ENCODE measurements around the gene SHISA7.

The SHISA7 gene

GRCh38 chr19:55453511-55454260 lies 10.6 kb upstream of the SHISA7 start:
- no peaks in the 10 kb centered on the region for H3K9me3 ChIP-seq (ENCODE audit: insufficient read depth, low read depth, low read length)
- TF ChIP-seq CTCF (conservative IDR thresholded peaks at IDR 0.05; ENCODE audit: low read length), result no peak
- no peak overlapping the region for H3K4me2 ChIP-seq (ENCODE audit: low read depth, low read length, poor library complexity, severe bottlenecking)
- no peaks in the 10 kb centered on the region for H3F3A ChIP-seq (ENCODE audit: low read depth)
- no peaks in the 10 kb centered on the region for H3K36me3 ChIP-seq (ENCODE audit: insufficient read depth, low read length)
- no peak overlapping the region for H3K9ac ChIP-seq (ENCODE audit: low read depth, low read length, poor library complexity, severe bottlenecking)
- no peaks in the 10 kb centered on the region; the same call in 1 of the 2 replicates for H3K79me2 ChIP-seq (ENCODE audit: insufficient read depth, low read length)
- H3K4me3 ChIP-seq (ENCODE audit: low read length, poor library complexity, severe bottlenecking), result no peak overlapping the region
- no peaks in the 10 kb centered on the region for H4K20me1 ChIP-seq (ENCODE audit: insufficient read depth, low read length, poor library complexity, severe bottlenecking)
- H3K9me2 ChIP-seq (replicated peaks; ENCODE audit: low read depth, low read length), result no peaks in the 10 kb centered on the region
- H3K27me3 ChIP-seq (ENCODE audit: insufficient read depth, low read length, poor library complexity, severe bottlenecking), result no peaks in the 10 kb centered on the region
- H2AFZ ChIP-seq (ENCODE audit: low read length), result no peak overlapping the region
- peaks cover 5% of the 10 kb centered on the region for H3K4me1 ChIP-seq (ENCODE audit: insufficient read depth, low read length, poor library complexity, severe bottlenecking)

- no peaks in the 10 kb centered on the region for H3K27me3 ChIP-seq (ENCODE audit: insufficient read depth, low read length, poor library complexity, severe bottlenecking)
- H3K9ac ChIP-seq (ENCODE audit: low read depth, low read length, poor library complexity, severe bottlenecking), result no peak overlapping the region
- no peak overlapping the region for H3K4me2 ChIP-seq (ENCODE audit: low read depth, low read length, poor library complexity, severe bottlenecking)
- H3K79me2 ChIP-seq (ENCODE audit: insufficient read depth, low read length), result no peaks in the 10 kb centered on the region; the same call in 1 of the 2 replicates
- TF ChIP-seq EZH2phosphoT487 (IDR thresholded peaks at IDR 0.05; ENCODE audit: borderline replicate concordance) (no peak), CTCF (conservative IDR thresholded peaks at IDR 0.05; ENCODE audit: low read length) (no peak)
- H3K4me3 ChIP-seq (ENCODE audit: low read length, poor library complexity, severe bottlenecking), result no peak overlapping the region
- H3F3A ChIP-seq (ENCODE audit: low read depth), result no peaks in the 10 kb centered on the region
- no peaks in the 10 kb centered on the region for H4K20me1 ChIP-seq (ENCODE audit: insufficient read depth, low read length, poor library complexity, severe bottlenecking)
- no peak overlapping the region for H2AFZ ChIP-seq (ENCODE audit: low read length)
- no peaks in the 10 kb centered on the region for H3K36me3 ChIP-seq (ENCODE audit: insufficient read depth, low read length)
- H3K9me3 ChIP-seq (ENCODE audit: insufficient read depth, low read depth, low read length), result no peaks in the 10 kb centered on the region
- no peaks in the 10 kb centered on the region for H3K9me2 ChIP-seq (replicated peaks; ENCODE audit: low read depth, low read length)
- no peaks in the 10 kb centered on the region for H3K4me1 ChIP-seq (ENCODE audit: insufficient read depth, low read length, poor library complexity, severe bottlenecking)
Measured at GRCh38 chr19:55452749-55453346, 9.7 kb upstream of the SHISA7 start.

- H3K9me3 ChIP-seq (ENCODE audit: insufficient read depth, low read depth, low read length), result no peaks in the 10 kb centered on the region
- no peaks in the 10 kb centered on the region; the same call in 1 of the 2 replicates for H3K79me2 ChIP-seq (ENCODE audit: insufficient read depth, low read length)
- no peak overlapping the region for H2AFZ ChIP-seq (ENCODE audit: low read length)
- no peaks in the 10 kb centered on the region for H3K4me1 ChIP-seq (ENCODE audit: insufficient read depth, low read length, poor library complexity, severe bottlenecking)
- no peaks in the 10 kb centered on the region for H3K36me3 ChIP-seq (ENCODE audit: insufficient read depth, low read length)
- no peaks in the 10 kb centered on the region for H3F3A ChIP-seq (ENCODE audit: low read depth)
- H4K20me1 ChIP-seq (ENCODE audit: insufficient read depth, low read length, poor library complexity, severe bottlenecking), result no peaks in the 10 kb centered on the region
- H3K9me2 ChIP-seq (replicated peaks; ENCODE audit: low read depth, low read length), result no peaks in the 10 kb centered on the region
- TF ChIP-seq CTCF (conservative IDR thresholded peaks at IDR 0.05; ENCODE audit: low read length), result no peak
- TF ChIP-seq EZH2phosphoT487 (IDR thresholded peaks at IDR 0.05; ENCODE audit: borderline replicate concordance), result no peak
- H3K4me2 ChIP-seq (ENCODE audit: low read depth, low read length, poor library complexity, severe bottlenecking), result no peak overlapping the region
- H3K4me3 ChIP-seq (ENCODE audit: low read length, poor library complexity, severe bottlenecking), result no peak overlapping the region
- no peak overlapping the region for H3K9ac ChIP-seq (ENCODE audit: low read depth, low read length, poor library complexity, severe bottlenecking)
- no peaks in the 10 kb centered on the region for H3K27me3 ChIP-seq (ENCODE audit: insufficient read depth, low read length, poor library complexity, severe bottlenecking)
Measured at GRCh38 chr19:55451965-55452748, 9.1 kb upstream of the SHISA7 start.
